HG02798 (cell line): ENCODE results near the gene KCNMA1.
"Not testable (repeated sequence)": the region's sequence is repeated elsewhere in the genome, so short reads cannot be mapped to it uniquely, and the experiment has no call there.

Experiments used
- ATAC-seq: cut with Tn5 transposase; IDR thresholded peaks from one replicate; pipeline ENCODE4 v1.9.1; 2021; ENCODE audit warnings: mild to moderate bottlenecking; ENCODE audit not compliant: unreplicated experiment, poor library complexity

The KCNMA1 gene

GRCh38 chr10:77359950-77360520, 277.6 kb downstream of the KCNMA1 start:
- no peak for ATAC-seq

DNA sequence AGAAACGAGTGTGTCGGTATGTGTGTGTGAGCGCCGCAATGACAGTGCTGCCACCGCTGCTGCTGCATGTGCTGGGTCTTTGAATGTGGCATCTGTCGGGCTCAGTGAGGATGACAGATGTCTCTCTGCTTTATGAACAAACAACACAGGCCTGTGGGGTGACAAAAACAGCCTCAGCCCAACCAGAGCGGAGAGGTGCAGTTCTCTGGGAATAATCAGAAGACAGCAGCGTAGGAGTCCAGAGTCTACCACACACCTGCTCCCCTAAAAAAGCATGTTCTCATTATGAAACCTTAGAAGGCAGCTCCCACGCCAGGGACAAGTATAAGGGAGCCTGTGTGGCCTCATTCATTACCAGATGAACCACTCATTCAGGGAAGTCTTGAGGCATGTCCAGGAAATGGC, 278.3 kb downstream of the KCNMA1 start:
- ATAC-seq, result no peak

- ATAC-seq, result no peak
Measured at GRCh38 chr10:77358656-77359055, 279.0 kb downstream of the KCNMA1 start.

DNA sequence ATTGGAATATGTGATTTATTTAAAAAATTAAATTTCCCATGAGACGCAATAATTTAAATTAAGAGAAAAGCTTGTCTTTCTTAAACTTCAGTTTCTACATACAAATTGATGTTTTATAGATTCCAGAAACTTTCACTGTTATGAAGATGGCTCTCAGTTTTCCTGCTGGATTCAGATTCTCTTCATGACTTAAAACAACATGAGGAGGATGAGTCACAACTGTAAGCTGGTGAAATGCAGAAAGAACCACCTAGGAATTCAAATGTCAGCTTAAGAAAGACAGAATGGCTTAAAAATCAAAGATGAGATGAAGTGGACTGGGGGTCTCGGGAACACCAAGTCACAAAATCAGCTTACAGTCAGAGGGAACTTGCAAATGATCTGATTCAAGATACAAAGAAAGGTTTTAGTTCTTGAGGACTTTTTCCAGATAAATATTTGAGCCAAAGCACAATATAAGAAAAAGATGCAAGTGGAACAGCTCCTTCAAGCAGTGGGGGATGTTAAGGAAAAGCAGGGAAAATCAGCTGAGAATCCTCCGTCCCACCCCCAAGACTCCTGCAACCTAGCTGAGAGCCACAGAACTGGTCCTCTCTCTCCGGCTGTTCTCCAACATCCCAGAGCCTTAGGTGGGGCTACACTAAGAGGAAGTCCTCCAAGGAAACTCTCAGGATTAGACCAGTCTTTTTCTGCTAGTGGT, 279.8 kb downstream of the KCNMA1 start:
- no peak for ATAC-seq

DNA sequence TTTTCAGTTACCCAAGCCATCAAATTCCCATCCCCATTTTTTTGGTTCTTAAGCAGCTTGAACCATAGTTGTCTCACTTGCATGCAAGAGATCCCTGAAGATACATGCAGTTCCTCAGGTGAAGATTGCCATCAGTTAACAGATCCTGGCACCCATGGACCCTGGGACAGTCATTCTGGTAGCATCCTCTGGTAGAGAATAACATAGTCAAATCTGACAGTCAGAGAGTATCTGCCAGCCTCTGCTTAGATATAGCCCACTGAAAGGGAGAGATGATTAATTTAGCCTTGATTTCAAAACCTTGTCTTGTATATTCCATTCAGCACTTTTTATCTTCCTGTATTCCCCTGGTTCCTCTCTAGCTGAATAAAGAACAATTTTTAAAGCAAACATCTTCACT, 280.4 kb downstream of the KCNMA1 start:
- ATAC-seq, result no peak

DNA sequence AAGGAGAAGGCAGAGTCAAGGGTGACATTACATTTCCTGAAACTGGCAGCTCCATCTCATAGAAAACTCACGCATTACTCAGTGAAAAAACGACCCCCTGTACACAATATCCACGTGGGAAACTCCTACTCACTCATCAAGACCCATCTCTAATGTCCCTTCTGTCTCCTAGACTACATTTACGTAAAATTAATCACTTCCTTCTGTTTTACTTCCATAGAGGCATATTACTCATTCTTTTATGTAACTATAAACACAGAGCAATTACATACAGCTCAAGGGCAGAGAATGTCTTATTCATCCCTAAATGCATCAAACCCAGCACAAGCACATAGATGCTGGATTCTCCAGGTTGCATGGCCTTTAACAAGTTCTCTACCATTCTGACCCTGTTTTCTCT, 281.8 kb downstream of the KCNMA1 start:
- ATAC-seq, result no peak

- ATAC-seq, result no peak
Measured at GRCh38 chr10:77351386-77351785, 286.2 kb downstream of the KCNMA1 start.

DNA sequence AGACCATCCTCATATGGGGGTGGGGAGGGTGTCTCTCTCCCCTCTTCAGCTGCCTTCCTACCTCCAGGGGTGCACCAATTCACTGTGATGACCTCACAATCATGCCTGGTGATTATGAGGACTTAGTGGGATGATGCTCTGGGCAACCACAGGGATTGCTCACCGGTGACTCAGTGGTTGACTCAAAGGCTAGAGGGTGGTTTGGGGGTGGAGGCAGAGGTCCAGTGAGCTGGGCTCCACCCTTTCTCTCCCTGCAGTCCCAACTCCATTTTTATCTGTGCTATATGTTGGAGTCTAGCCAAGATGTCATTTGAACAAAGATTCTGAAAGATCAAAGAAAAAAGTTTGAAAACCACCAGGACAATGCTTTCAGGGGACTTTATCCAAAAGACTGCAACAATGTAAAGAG, 286.9 kb downstream of the KCNMA1 start:
- peak; percentile 43 for ATAC-seq

DNA sequence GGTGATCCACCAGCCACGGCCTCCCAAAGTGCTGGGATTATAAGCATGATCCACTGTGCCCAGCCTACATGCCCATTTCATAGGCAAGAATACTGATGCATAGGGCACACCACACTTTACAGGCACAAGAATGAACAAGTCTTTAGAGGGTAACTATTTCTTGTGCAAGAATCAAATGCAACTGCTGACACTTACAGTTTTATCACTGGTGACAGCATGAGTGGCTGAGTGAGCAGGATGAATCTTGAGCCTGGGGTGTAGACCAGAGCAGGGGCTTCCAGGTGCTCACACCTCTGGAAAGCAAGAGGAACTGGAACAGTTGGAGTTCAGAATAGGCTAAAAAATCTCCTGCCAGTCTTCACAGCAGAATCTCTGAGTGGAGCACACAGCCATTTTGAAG, 287.5 kb downstream of the KCNMA1 start:
- no peak for ATAC-seq

- no peak for ATAC-seq
Measured at GRCh38 chr10:77349226-77349625, 288.4 kb downstream of the KCNMA1 start.

GRCh38 chr10:77348751-77349150, 288.9 kb downstream of the KCNMA1 start:
- no peak for ATAC-seq

DNA sequence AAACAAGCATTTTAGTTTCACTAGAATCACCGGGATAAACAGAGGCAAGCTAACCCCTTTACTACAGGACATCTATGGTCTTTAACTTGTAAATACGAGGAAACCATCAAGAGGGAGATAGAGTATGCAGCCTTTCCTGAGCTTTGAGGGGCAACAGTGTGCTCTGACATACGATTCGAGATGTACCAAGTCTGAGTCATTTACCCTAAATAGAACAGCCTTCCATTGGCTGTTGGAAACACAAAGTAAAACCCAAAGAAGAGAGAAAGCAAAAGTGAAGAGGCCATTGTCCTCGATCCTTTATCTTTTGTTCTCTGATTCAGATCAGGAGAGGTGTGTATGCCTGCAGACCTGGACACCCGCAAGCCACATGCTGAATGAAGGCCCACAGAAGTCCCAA, 289.5 kb downstream of the KCNMA1 start:
- ATAC-seq, result no peak

DNA sequence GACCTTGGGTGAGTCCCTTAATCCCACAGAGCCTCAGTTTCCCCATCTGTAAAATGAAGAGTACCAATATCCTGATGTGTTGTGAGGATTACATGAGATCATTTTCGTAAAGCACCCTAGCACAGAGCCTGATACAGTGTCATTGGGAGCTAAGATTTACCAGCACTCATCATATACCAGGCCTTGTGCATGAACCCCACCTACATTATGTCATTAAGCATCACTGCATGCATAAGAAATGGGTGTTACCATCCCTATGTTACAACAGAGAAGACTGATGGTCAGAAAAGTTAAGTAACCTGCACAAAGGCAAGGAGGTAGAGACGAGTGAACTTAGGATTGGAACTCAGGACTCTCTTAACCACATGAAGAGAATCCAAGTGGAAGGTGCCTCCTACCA, 290.6 kb downstream of the KCNMA1 start:
- ATAC-seq, result no peak

DNA sequence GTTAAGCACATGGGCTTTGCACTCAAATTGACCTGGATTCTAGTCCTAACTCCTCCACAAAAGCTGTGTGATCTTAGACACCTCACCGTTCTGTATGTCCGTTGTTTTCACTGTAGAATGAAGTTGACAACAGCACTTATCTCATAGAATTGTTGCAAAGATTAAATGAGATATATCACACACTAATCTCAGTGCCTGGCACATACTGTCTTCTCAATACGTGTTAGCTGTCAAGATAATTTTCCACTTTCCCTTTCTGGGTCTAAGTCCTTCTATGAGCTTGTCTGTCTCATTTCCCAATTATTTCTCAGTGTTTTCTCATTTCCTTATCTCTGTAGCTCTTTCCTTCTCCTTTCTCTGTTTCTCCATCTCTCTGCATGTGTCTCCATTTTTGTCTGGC, 296.6 kb downstream of the KCNMA1 start:
- no peak for ATAC-seq

- ATAC-seq, result not testable (repeated sequence)
Measured at GRCh38 chr10:77339872-77340271, 297.7 kb downstream of the KCNMA1 start.

DNA sequence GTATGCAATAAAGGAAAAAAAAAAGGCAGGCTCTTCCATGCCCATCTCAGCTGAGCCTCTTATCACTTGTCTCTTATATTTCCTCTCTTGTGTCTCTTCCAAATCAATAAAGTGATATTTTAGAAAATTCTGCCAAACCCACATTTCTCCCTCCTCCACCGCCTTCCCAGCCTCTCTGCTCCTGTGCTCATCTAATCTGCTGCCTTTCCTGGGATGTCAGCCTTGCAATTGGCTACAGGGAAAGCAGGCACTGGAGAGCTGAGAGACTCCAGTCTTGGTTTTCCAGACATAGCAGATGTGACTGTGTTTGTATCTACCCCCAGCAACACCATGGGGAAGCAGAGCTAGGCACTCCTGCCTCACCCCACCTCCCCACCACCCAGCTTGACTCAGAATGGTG, 298.4 kb downstream of the KCNMA1 start:
- ATAC-seq, result no peak

- ATAC-seq, result no peak
Measured at GRCh38 chr10:77338143-77338542, 299.5 kb downstream of the KCNMA1 start.

GRCh38 chr10:77334501-77334900, 303.1 kb downstream of the KCNMA1 start:
- no peak for ATAC-seq

DNA sequence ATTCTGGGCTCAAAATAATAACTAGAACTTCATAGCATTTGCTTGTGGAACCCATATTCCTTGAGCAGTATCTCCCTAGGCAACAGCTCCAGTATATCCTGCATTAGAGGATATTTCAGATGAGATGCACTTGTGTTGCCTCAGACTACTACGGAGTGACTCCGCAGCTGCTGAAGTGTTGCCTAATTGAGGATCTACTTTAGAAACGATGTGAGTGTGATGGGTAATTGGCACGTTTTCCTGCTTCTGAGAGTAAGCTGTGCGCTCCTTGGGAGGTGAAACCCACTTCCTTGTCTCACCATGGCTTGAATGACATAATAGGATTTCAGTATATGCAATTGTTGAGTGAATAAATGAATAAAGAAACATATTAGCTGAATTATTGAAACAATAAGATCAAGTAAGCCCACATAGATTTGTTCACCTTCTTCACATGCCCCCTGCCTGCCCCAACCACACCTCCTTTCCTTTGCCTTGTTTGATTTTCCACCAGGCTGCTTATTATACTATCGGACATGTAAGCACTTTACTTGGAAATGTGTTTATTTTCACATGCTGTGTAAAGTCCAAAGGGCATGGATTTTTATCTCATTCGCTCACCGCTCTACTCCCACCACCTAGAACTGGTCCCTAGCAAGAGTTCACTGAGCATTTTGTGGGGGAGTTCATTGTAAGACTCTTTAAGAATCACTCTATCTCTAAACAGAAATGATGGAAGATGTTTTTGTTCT, 303.8 kb downstream of the KCNMA1 start:
- ATAC-seq, result no peak

GRCh38 chr10:77332256-77332655, 305.4 kb downstream of the KCNMA1 start:
- no peak for ATAC-seq

DNA sequence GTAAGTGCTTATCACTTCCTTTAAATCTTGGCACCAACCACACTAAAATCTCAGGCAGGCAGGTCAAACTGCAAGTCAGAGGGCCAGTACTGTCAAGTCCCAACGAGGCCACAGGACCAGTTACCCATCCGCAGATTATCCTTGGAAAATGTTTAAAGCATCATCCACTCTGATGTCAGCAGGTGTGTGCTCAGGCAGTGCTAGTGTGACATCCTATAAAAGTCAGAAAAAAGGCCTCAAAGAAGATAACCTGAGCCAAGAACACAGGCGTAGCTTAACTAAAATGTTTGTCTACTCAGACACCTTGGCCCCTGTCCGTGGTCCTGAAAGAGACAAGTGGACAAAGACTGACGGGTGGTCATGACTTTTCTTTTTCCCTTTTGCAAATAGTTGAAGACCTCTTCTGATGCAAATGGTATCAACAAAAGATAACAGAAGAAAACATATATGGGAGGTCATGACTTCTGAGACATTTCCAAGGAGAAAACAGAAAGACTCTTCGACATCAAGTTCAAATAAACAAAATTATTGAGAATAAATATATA, 309.3 kb downstream of the KCNMA1 start:
- no peak for ATAC-seq

GRCh38 chr10:77325233-77325537, 312.4 kb downstream of the KCNMA1 start:
- no peak for ATAC-seq
